BE2C (cell line): Measurements from ENCODE around the gene PLXND1.

Source experiments
- DNase-seq: peaks from one replicate; pipeline ENCODE4 v3.0.0-alpha.2; 2020
- H3K27me3 ChIP-seq: fragments of 250-450 bp; sonication (Bioruptor Pico); 2 replicates; pipeline ENCODE4 v1.5.1; 2020; ENCODE audit warnings: mild to moderate bottlenecking
- H3K36me3 ChIP-seq: fragments of 250-450 bp; sonication (Bioruptor Pico); 2 replicates; pipeline ENCODE4 v1.5.1; 2020; ENCODE audit warnings: mild to moderate bottlenecking
- H3K4me1 ChIP-seq: fragments of 250-450 bp; sonication (Bioruptor Pico); 2 replicates; pipeline ENCODE4 v1.5.1; 2020
- H3K4me3 ChIP-seq: 2 replicates; pipeline ENCODE4 v1.5.1; 2011; ENCODE audit warnings: low read depth, low read length
- H3K9me3 ChIP-seq: fragments of 250-450 bp; sonication (Bioruptor Pico); 2 replicates; pipeline ENCODE4 v1.5.1; 2020
- TF ChIP-seq, protein P1 (sequence below): IDR thresholded peaks from 2 replicates; pipeline ENCODE4 v1.5.1; 2012; ENCODE audit warnings: mild to moderate bottlenecking, low read depth, low read length

The PLXND1 gene

DNA sequence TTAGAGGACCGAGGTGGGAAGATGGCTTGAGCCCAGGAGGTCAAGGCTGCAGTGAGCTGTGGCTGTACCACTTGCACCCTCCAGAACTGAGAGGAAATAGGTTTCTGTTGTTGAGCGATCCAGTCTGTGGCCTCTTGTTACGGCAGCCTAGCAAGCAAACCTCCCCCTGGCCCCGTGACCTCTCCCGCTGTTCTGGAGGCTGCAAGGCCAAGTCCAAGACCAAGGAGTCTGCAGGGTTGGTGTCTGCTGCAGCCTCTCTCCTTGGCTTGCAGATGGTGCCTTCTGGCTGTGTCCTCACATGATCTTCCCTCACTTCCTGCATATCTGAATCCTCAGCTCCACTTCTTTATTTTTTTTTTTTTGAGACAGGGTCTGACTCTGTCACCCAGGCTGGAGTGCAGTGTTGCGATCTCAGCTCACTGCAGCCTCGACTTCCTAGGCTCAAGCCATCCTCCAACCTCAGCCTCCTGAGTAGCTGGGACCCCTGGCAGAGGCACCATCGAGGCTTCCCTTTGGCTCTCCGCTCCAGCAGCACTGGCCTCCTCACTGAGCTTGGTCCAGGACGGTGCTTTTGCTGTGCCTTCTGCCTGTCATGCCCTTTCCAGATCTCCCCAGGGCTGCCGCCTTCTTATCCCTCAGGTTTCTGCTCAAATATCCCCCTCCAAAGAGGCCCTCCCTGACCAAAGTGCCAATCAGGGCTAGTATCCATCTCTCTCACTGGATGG, 18.0 kb upstream of the PLXND1 start:
- no peak for DNase-seq
- no peaks in the 10 kb centered on the region for H3K36me3 ChIP-seq

GRCh38 chr3:129623447-129624118, 17.1 kb upstream of the PLXND1 start:
- Histone ChIP-seq H3K27me3 (no peaks in the 10 kb centered on the region), H3K36me3 (no peaks in the 10 kb centered on the region), H3K4me3 (no peak overlapping the region), H3K4me1 (peaks cover 14% of the 10 kb centered on the region), H3K9me3 (no peaks in the 10 kb centered on the region)
- DNase-seq: no peak
- TF ChIP-seq, protein P1, sequence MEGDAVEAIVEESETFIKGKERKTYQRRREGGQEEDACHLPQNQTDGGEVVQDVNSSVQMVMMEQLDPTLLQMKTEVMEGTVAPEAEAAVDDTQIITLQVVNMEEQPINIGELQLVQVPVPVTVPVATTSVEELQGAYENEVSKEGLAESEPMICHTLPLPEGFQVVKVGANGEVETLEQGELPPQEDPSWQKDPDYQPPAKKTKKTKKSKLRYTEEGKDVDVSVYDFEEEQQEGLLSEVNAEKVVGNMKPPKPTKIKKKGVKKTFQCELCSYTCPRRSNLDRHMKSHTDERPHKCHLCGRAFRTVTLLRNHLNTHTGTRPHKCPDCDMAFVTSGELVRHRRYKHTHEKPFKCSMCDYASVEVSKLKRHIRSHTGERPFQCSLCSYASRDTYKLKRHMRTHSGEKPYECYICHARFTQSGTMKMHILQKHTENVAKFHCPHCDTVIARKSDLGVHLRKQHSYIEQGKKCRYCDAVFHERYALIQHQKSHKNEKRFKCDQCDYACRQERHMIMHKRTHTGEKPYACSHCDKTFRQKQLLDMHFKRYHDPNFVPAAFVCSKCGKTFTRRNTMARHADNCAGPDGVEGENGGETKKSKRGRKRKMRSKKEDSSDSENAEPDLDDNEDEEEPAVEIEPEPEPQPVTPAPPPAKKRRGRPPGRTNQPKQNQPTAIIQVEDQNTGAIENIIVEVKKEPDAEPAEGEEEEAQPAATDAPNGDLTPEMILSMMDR: no peak

More for the DNA sequence above, 18.0 kb upstream of the PLXND1 start:
- Histone ChIP-seq H3K27me3 (no peaks in the 10 kb centered on the region), H3K9me3 (no peaks in the 10 kb centered on the region), H3K4me3 (no peak overlapping the region), H3K4me1 (peaks cover 14% of the 10 kb centered on the region)
- TF ChIP-seq, protein P1: no peak

GRCh38 chr3:129622933-129623332, 16.5 kb upstream of the PLXND1 start:
- no peak for DNase-seq
- Histone ChIP-seq H3K36me3 (no peaks in the 10 kb centered on the region), H3K4me3 (no peak overlapping the region), H3K9me3 (no peaks in the 10 kb centered on the region), H3K4me1 (peaks cover 14% of the 10 kb centered on the region), H3K27me3 (no peaks in the 10 kb centered on the region)
- TF ChIP-seq, protein P1: no peak

- H3K4me3 ChIP-seq: no peak overlapping the region
Observed at GRCh38 chr3:129622226-129622874, 15.9 kb upstream of the PLXND1 start.

GRCh38 chr3:129621626-129622225, 15.2 kb upstream of the PLXND1 start:
- Histone ChIP-seq H3K9me3 (no peaks in the 10 kb centered on the region), H3K27me3 (no peaks in the 10 kb centered on the region), H3K36me3 (no peaks in the 10 kb centered on the region), H3K4me3 (no peak overlapping the region), H3K4me1 (peaks cover 10% of the 10 kb centered on the region)
- TF ChIP-seq, protein P1: no peak
- DNase-seq: no peak

More at GRCh38 chr3:129622226-129622874, 15.9 kb upstream of the PLXND1 start:
- no peaks in the 10 kb centered on the region for H3K36me3 ChIP-seq
- TF ChIP-seq, protein P1: no peak
- H3K27me3 ChIP-seq: no peaks in the 10 kb centered on the region
- H3K9me3 ChIP-seq: no peaks in the 10 kb centered on the region
- H3K4me1 ChIP-seq: peaks cover 14% of the 10 kb centered on the region
- DNase-seq: no peak
